Heart left ventricle (tissue), 13 donors: ENCODE measurements around the gene MYH10.

Experiments
- POLR2A ChIP-seq, 2 donors: fragments of 450-650 bp; IDR thresholded peaks; one replicate each; pipeline ENCODE4 v1.6.1; 2017; ENCODE audit warnings: antibody characterized with exemption in 2 of 2, mild to moderate bottlenecking in 2 of 2, moderate library complexity in 2 of 2
- TF ChIP-seq, protein P1 (sequence below), 12 donors: fragments of 200-600 bp; sonication (generic) in 4 of 12; IDR thresholded peaks; one replicate each; pipeline versions ENCODE4 v1.5.0 to v1.8.0; 2018 to 2022; ENCODE audit warnings: antibody characterized with exemption in 12 of 12, mild to moderate bottlenecking in 5 of 12
- donor health status: ischemic (EF 13 %, LVEDD 7.1; RV severe dilation, severe dysfunction).
- donor health status: DM: no; HTN: yes; CAD: no.
- donor health status: DM: no; HTN: no; CAD: no.
- donor health status: ischemic (EF 25% LVEDD 6.9; RV normal size, moderate dysfunction).
- donor health status: ischemic (EF 25% LVEDD 5.7; RV mildly dilated, moderate dysfunction).
- donor health status: ischemic (EF 35%, LVEDD 5.7; RV mildly dilated, moderate dysfunction).
- donor health status: nonischemic (EF 11% LVEDD 7.7; RV severe dilation, severe dysfunction).
- donor health status: DM: yes; HTN: yes; CAD: no.
- donor health status: PGD.
- donor health status: ischemic (EF 29% LVEDD 5.4; RV normal size, mild dysfunction).
- donor health status: nonischemic (EF 23%, LVEDD 6.1; RV moderate dilation, normal function).

DNA sequence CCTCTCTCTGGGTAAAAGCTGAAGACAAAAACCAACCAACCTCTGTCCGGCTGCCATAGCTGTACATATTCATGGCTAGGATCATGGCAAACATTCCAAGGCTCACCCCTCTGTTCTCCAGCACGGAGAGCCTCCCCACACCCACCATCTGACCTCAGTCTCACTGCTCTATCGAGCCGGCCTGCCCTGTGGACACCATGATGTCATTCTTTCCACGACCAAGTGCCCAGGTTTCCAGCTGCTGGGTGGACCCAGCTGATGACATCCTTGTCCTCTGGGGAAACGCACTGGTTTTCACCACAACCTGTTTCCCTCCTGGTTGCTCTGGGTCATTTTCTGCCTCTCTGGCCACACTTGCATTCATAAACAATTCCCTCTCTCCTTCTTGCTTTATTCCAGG, 127.2 kb downstream of the MYH10 start:
- TF ChIP-seq POLR2A (IDR thresholded peaks at IDR 0.05) = no peak
- TF ChIP-seq, protein P1, sequence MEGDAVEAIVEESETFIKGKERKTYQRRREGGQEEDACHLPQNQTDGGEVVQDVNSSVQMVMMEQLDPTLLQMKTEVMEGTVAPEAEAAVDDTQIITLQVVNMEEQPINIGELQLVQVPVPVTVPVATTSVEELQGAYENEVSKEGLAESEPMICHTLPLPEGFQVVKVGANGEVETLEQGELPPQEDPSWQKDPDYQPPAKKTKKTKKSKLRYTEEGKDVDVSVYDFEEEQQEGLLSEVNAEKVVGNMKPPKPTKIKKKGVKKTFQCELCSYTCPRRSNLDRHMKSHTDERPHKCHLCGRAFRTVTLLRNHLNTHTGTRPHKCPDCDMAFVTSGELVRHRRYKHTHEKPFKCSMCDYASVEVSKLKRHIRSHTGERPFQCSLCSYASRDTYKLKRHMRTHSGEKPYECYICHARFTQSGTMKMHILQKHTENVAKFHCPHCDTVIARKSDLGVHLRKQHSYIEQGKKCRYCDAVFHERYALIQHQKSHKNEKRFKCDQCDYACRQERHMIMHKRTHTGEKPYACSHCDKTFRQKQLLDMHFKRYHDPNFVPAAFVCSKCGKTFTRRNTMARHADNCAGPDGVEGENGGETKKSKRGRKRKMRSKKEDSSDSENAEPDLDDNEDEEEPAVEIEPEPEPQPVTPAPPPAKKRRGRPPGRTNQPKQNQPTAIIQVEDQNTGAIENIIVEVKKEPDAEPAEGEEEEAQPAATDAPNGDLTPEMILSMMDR (IDR thresholded peaks at IDR 0.05) = no peak
